LNCAP (cell line): ENCODE measurements around the gene GCN1.
A peak's percentile ranks its signal among the peaks of the same experiment; 100 is the strongest.

Source experiments
- TF ChIP-seq, protein P1 (sequence below): fragments of 450-650 bp; IDR thresholded peaks from 2 replicates; pipeline ENCODE4 v1.5.1; 2017; ENCODE audit warnings: mild to moderate bottlenecking

GCN1 gene

GRCh38 chr12:120239776-120240494 is 45.4 kb upstream of the GCN1 start:
- TF ChIP-seq, protein P1, sequence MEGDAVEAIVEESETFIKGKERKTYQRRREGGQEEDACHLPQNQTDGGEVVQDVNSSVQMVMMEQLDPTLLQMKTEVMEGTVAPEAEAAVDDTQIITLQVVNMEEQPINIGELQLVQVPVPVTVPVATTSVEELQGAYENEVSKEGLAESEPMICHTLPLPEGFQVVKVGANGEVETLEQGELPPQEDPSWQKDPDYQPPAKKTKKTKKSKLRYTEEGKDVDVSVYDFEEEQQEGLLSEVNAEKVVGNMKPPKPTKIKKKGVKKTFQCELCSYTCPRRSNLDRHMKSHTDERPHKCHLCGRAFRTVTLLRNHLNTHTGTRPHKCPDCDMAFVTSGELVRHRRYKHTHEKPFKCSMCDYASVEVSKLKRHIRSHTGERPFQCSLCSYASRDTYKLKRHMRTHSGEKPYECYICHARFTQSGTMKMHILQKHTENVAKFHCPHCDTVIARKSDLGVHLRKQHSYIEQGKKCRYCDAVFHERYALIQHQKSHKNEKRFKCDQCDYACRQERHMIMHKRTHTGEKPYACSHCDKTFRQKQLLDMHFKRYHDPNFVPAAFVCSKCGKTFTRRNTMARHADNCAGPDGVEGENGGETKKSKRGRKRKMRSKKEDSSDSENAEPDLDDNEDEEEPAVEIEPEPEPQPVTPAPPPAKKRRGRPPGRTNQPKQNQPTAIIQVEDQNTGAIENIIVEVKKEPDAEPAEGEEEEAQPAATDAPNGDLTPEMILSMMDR, result no peak

- TF ChIP-seq, protein P1, result no peak
These were observed 44.4 kb upstream of the GCN1 start for GRCh38 chr12:120238839-120239445.

DNA sequence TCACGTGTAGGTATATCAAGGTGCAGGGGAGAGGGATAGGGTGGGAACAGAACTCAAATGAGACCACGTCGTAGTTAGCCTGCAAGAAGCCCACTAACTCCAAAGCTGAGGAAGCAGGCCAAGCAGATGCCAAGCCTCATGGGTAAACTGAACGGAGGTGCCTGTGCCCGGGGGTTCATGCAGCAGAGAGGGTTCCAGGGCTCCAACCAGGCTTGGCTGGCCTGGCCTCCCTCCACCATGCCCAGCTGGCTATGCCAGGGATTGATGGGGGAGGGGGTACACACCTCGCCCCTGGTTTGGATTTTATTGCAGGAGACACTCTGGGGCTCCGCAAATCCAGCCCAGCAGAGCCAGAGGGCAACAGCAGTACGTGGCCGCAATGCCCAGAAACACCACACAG is 43.7 kb upstream of the GCN1 start:
- TF ChIP-seq, protein P1, result no peak

GRCh38 chr12:120237360-120238171 is 43.1 kb upstream of the GCN1 start:
- TF ChIP-seq, protein P1, result no peak

DNA sequence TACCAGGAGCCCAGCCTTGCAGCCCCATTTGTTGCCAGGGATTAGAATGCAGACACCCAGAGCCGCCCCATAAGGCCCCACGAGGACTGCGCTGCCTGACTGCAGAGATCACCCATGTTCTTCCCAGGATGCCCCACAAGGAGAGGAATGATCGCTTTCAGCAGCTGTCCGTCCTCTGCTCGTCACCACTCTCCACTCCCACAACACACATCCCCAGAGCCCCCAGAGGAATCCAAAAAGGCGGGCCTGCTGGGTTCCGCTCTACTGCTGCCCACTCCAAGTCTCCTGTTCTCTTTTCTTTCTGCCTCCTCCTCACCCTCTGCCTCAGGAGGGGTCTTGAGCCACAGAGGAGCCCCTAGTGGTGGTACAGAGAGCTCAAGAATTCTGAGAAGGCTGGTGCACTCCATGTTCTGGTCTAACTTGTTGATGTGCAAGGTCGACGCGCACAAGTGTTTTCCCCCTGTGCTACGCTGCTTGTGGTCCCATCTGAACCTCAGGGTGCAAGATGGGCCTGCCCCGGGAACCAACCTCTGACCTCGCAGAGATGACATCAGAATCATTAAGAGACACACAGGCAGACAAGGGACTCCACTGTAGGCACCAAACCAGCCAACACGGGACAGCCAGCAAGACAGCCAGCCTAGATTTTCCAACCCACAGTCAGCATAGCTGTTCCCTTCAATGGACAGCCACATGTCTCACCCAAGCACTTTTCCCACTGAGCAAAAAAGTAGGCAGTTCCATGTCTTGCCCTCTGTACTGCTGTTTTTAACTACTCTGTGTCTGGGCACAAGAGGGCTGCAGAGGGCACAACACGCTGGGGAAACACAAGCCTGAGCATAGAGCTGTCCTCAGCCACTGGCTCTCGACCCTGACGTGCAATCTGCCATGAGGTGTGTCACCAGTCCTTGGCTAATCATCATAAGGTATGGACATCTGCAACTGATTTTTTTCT is 41.1 kb upstream of the GCN1 start:
- TF ChIP-seq, protein P1, result peak; percentile 14; the same call in 1 of the 2 replicates

GRCh38 chr12:120234643-120235368 is 40.3 kb upstream of the GCN1 start:
- TF ChIP-seq, protein P1, result peak; percentile 45; the same call in 1 of the 2 replicates
